ENCODE results near the gene LRRC4C. TPM values are rescaled to one million over a fixed set of nuclear protein-coding genes. Genes with fewer than 3 reads are reported as not detected.

The LRRC4C gene
- total RNA-seq, 1 donor from 2014 or later, result 2.7 TPM

DNA sequence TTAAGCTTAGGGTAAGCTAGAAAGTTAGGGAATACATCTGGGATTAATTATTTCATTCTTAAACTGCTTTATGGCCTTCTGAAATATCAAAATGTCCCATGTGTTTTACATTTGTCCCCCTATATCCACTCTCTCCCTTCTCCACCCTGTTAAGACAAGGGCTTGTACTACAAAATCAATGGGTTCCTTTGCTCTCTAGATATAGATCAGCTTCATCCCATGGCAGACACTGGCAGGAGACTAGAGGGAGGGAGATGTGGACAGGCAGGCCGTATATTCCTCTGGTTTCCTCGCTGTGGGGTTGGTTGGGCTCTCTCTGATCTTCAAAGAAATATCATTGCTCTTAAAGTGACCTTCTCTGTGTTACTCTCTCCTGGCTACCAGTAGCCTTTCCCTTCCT is 1281.0 kb downstream of the LRRC4C start:
- Histone ChIP-seq H3K9me3 (ENCODE audit: low read depth) (no peaks in the 10 kb centered on the region), H3K4me1 (peaks cover 7% of the 10 kb centered on the region), H3K4me2 (no peak overlapping the region), H3K27me3 (no peaks in the 10 kb centered on the region), H4K20me1 (ENCODE audit: low read depth) (no peaks in the 10 kb centered on the region), H3K36me3 (no peaks in the 10 kb centered on the region), H3K4me3 (no peak overlapping the region), H2AFZ (replicated peaks) (no peak overlapping the region), H3K79me2 (ENCODE audit: low read depth) (no peaks in the 10 kb centered on the region), H3K9ac (no peak overlapping the region), H3K27ac (no peak overlapping the region), H3F3A (ENCODE audit: low read depth) (no peaks in the 10 kb centered on the region)
- Mint-ChIP-seq H3K27me3 (ENCODE audit: insufficient read depth, low read depth) (peaks cover 6% of the 10 kb centered on the region), H3K4me3 (no peak overlapping the region), H3K9me3 (no peaks in the 10 kb centered on the region), H3K4me1 (no peaks in the 10 kb centered on the region), H3K36me3 (no peaks in the 10 kb centered on the region), H3K27ac (no peak overlapping the region)
- DNase-seq (ENCODE audit: low spot score), result no peak
- no peak for TF ChIP-seq EZH2 (IDR thresholded peaks at IDR 0.05)
- TF ChIP-seq, protein P1, sequence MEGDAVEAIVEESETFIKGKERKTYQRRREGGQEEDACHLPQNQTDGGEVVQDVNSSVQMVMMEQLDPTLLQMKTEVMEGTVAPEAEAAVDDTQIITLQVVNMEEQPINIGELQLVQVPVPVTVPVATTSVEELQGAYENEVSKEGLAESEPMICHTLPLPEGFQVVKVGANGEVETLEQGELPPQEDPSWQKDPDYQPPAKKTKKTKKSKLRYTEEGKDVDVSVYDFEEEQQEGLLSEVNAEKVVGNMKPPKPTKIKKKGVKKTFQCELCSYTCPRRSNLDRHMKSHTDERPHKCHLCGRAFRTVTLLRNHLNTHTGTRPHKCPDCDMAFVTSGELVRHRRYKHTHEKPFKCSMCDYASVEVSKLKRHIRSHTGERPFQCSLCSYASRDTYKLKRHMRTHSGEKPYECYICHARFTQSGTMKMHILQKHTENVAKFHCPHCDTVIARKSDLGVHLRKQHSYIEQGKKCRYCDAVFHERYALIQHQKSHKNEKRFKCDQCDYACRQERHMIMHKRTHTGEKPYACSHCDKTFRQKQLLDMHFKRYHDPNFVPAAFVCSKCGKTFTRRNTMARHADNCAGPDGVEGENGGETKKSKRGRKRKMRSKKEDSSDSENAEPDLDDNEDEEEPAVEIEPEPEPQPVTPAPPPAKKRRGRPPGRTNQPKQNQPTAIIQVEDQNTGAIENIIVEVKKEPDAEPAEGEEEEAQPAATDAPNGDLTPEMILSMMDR (IDR thresholded peaks at IDR 0.05), result no peak
- no peak for TF ChIP-seq EZH2phosphoT487 (IDR thresholded peaks at IDR 0.05)

DNA sequence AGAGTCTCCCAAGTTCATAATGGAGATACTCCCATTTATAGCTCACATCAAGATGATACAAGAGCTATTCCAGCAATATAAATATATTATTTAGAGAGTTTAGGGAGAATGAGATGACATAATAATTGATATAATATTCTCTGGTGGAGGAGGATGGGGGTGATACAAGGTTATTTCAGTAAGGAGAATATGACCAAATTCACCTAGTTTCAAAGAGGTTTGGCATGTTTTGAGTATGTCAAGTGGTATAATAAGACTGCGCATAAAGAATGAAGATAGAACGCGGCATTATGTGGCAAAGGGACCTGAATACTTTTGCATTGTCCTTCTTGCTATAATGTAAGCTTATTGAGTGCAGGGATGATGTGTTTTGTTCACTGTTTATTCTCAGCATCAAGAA is 1283.5 kb downstream of the LRRC4C start:
- H3K4me2 ChIP-seq, result no peak overlapping the region
- Mint-ChIP-seq H3K27ac (no peak overlapping the region), H3K36me3 (no peaks in the 10 kb centered on the region), H3K9me3 (no peaks in the 10 kb centered on the region), H3K27me3 (ENCODE audit: insufficient read depth, low read depth) (peaks cover 4% of the 10 kb centered on the region), H3K4me3 (no peak overlapping the region), H3K4me1 (no peaks in the 10 kb centered on the region)
- H3K27me3 ChIP-seq, result no peaks in the 10 kb centered on the region
- no peak overlapping the region for H3K4me3 ChIP-seq
- TF ChIP-seq EZH2 (IDR thresholded peaks at IDR 0.05) (no peak), EZH2phosphoT487 (IDR thresholded peaks at IDR 0.05) (no peak)
- TF ChIP-seq, protein P1 (IDR thresholded peaks at IDR 0.05), result no peak
- no peaks in the 10 kb centered on the region for H3K79me2 ChIP-seq (ENCODE audit: low read depth)
- H3K9ac ChIP-seq, result no peak overlapping the region
- no peaks in the 10 kb centered on the region for H3K9me3 ChIP-seq (ENCODE audit: low read depth)
- no peaks in the 10 kb centered on the region for H3K36me3 ChIP-seq
- H3F3A ChIP-seq (ENCODE audit: low read depth), result no peaks in the 10 kb centered on the region
- H3K27ac ChIP-seq, result no peak overlapping the region
- H3K4me1 ChIP-seq, result no peaks in the 10 kb centered on the region
- no peak for DNase-seq (ENCODE audit: low spot score)
- H2AFZ ChIP-seq (replicated peaks), result no peak overlapping the region
- no peaks in the 10 kb centered on the region for H4K20me1 ChIP-seq (ENCODE audit: low read depth)

DNA sequence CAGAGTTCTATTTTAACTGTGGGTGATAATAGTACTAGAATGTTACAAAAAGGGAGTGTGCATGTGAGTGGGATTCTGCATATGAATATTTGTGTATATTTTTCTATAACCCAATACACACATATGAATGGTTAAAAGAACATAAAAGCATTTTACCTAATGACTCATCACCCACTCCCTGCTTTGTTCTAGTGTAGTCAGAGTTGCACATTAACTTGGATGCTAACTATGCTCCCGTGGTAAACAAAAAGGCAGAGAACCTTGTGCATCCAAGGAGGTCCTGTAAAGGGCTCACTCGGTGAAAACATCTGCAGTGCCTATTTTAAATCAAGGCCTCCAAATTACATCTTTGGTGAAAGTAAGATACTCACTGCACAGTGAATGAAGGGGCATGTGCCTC is 1289.4 kb downstream of the LRRC4C start:
- no peak overlapping the region for H2AFZ ChIP-seq (replicated peaks)
- Mint-ChIP-seq H3K27ac (no peak overlapping the region), H3K36me3 (no peaks in the 10 kb centered on the region), H3K9me3 (peaks cover 5% of the 10 kb centered on the region), H3K4me3 (no peak overlapping the region), H3K27me3 (ENCODE audit: insufficient read depth, low read depth) (no peaks in the 10 kb centered on the region), H3K4me1 (peaks cover 16% of the 10 kb centered on the region)
- no peak overlapping the region for H3K27ac ChIP-seq
- H3K79me2 ChIP-seq (ENCODE audit: low read depth), result no peaks in the 10 kb centered on the region
- peaks cover 22% of the 10 kb centered on the region for H3K4me1 ChIP-seq
- no peaks in the 10 kb centered on the region for H3F3A ChIP-seq (ENCODE audit: low read depth)
- no peak for DNase-seq (ENCODE audit: low spot score)
- H4K20me1 ChIP-seq (ENCODE audit: low read depth), result no peaks in the 10 kb centered on the region
- H3K4me2 ChIP-seq, result no peak overlapping the region
- no peak overlapping the region for H3K9ac ChIP-seq
- H3K36me3 ChIP-seq, result no peaks in the 10 kb centered on the region
- TF ChIP-seq EZH2 (IDR thresholded peaks at IDR 0.05), result no peak
- TF ChIP-seq, protein P1 (IDR thresholded peaks at IDR 0.05), result no peak
- TF ChIP-seq EZH2phosphoT487 (IDR thresholded peaks at IDR 0.05), result no peak
- no peaks in the 10 kb centered on the region for H3K27me3 ChIP-seq
- H3K4me3 ChIP-seq, result no peak overlapping the region
- H3K9me3 ChIP-seq (ENCODE audit: low read depth), result no peaks in the 10 kb centered on the region
